MM.1S (cell line): ENCODE results near the gene CDS2.

Experiments used
- DNase-seq: peaks from one replicate; pipeline ENCODE4 v3.0.0-alpha.2; 2015
- H2AFZ ChIP-seq: fragments of 300-600 bp; sonication (generic); 2 replicates; pipeline ENCODE4 v1.6.0; 2016; ENCODE audit warnings: antibody characterized with exemption, low read length
- H3F3A ChIP-seq: fragments of 300-600 bp; sonication (generic); 2 replicates; pipeline ENCODE4 v1.6.1; 2016; ENCODE audit warnings: mild to moderate bottlenecking, antibody characterized with exemption, low read length, moderate library complexity, mixed read lengths; ENCODE audit not compliant: insufficient read depth
- H3K27ac ChIP-seq: fragments of 300-600 bp; sonication (generic); 2 replicates; pipeline ENCODE4 v1.5.1; 2016; ENCODE audit warnings: mild to moderate bottlenecking, low read length
- H3K27me3 ChIP-seq: fragments of 300-600 bp; sonication (generic); replicated peaks from 2 replicates; pipeline ENCODE4 v1.6.0; 2016; ENCODE audit warnings: low read length; ENCODE audit not compliant: insufficient read depth
- H3K36me3 ChIP-seq: fragments of 300-600 bp; sonication (generic); replicated peaks from 2 replicates; pipeline ENCODE4 v1.6.1; 2016; ENCODE audit warnings: mild to moderate bottlenecking, low read length, mixed read lengths; ENCODE audit not compliant: insufficient read depth
- H3K4me1 ChIP-seq: fragments of 300-600 bp; sonication (generic); 2 replicates; pipeline ENCODE4 v1.6.1; 2016; ENCODE audit warnings: low read length, mixed read lengths
- H3K4me2 ChIP-seq: fragments of 300-600 bp; sonication (generic); 2 replicates; pipeline ENCODE4 v1.6.0; 2016; ENCODE audit warnings: low read depth, low read length
- H3K4me3 ChIP-seq: fragments of 300-600 bp; sonication (generic); 2 replicates; pipeline ENCODE4 v1.5.1; 2016; ENCODE audit warnings: low read length, mixed read lengths
- H3K79me2 ChIP-seq: fragments of 300-600 bp; sonication (generic); 2 replicates; pipeline ENCODE4 v1.6.1; 2016; ENCODE audit warnings: mixed run types, low read length, mixed read lengths
- H3K9ac ChIP-seq: fragments of 300-600 bp; sonication (generic); 2 replicates; pipeline ENCODE4 v1.6.1; 2016; ENCODE audit warnings: low read length, mixed read lengths
- H3K9me2 ChIP-seq: fragments of 300-600 bp; sonication (generic); replicated peaks from 2 replicates; pipeline ENCODE4 v1.6.1; 2016; ENCODE audit warnings: mild to moderate bottlenecking, low read length, mixed read lengths; ENCODE audit not compliant: insufficient read depth
- H3K9me3 ChIP-seq: fragments of 300-600 bp; sonication (generic); replicated peaks from 2 replicates; pipeline ENCODE4 v1.6.1; 2016; ENCODE audit warnings: mild to moderate bottlenecking, low read length, mixed read lengths; ENCODE audit not compliant: insufficient read depth
- H4K20me1 ChIP-seq: fragments of 300-600 bp; sonication (generic); 2 replicates; pipeline ENCODE4 v1.6.1; 2016; ENCODE audit warnings: mild to moderate bottlenecking, low read length, moderate library complexity, mixed read lengths; ENCODE audit not compliant: insufficient read depth
- CTCF ChIP-seq: fragments of 300-600 bp; sonication (generic); IDR thresholded peaks from 2 replicates; pipeline ENCODE4 v1.5.1; 2016; ENCODE audit warnings: antibody characterized with exemption, low read length, mixed read lengths
- EZH2 ChIP-seq: fragments of 300-600 bp; sonication (generic); optimal IDR thresholded peaks from 2 replicates; pipeline ENCODE3; 2017; ENCODE audit warnings: low read depth, mild to moderate bottlenecking, antibody characterized with exemption, low read length, mixed read lengths
- EZH2phosphoT487 ChIP-seq: fragments of 300-600 bp; sonication (generic); IDR thresholded peaks from 2 replicates; pipeline ENCODE4 v1.6.1; 2018; ENCODE audit warnings: antibody characterized with exemption, low read length

CDS2 gene

GRCh38 chr20:5172167-5172601 is 45.4 kb downstream of the CDS2 start:
- no peak for TF ChIP-seq CTCF
- no peak for TF ChIP-seq EZH2
- TF ChIP-seq EZH2phosphoT487, result no peak
- no peak overlapping the region for H2AFZ ChIP-seq
- H3K27me3 ChIP-seq, result no peaks in the 10 kb centered on the region
- no peaks in the 10 kb centered on the region for H4K20me1 ChIP-seq
- H3F3A ChIP-seq, result no peaks in the 10 kb centered on the region
- H3K27ac ChIP-seq, result no peak overlapping the region
- H3K9me2 ChIP-seq, result no peaks in the 10 kb centered on the region
- DNase-seq, result no peak
- no peaks in the 10 kb centered on the region for H3K36me3 ChIP-seq
- no peak overlapping the region for H3K9ac ChIP-seq
- peaks cover 22% of the 10 kb centered on the region; the same call in 1 of the 2 replicates for H3K79me2 ChIP-seq
- H3K4me2 ChIP-seq, result no peak overlapping the region
- H3K4me1 ChIP-seq, result no peaks in the 10 kb centered on the region
- H3K4me3 ChIP-seq, result no peak overlapping the region
- no peaks in the 10 kb centered on the region for H3K9me3 ChIP-seq

GRCh38 chr20:5172903-5173463 is 46.2 kb downstream of the CDS2 start:
- no peaks in the 10 kb centered on the region for H3K36me3 ChIP-seq
- no peaks in the 10 kb centered on the region for H4K20me1 ChIP-seq
- H2AFZ ChIP-seq, result no peak overlapping the region
- H3K27ac ChIP-seq, result no peak overlapping the region
- no peaks in the 10 kb centered on the region for H3K9me2 ChIP-seq
- H3K27me3 ChIP-seq, result no peaks in the 10 kb centered on the region
- no peaks in the 10 kb centered on the region for H3K9me3 ChIP-seq
- no peak overlapping the region for H3K4me2 ChIP-seq
- peaks cover 21% of the 10 kb centered on the region; the same call in 1 of the 2 replicates for H3K79me2 ChIP-seq
- no peaks in the 10 kb centered on the region for H3K4me1 ChIP-seq
- no peaks in the 10 kb centered on the region for H3F3A ChIP-seq
- no peak overlapping the region for H3K4me3 ChIP-seq
- DNase-seq, result no peak
- H3K9ac ChIP-seq, result no peak overlapping the region
- no peak for TF ChIP-seq EZH2
- TF ChIP-seq CTCF, result no peak
- TF ChIP-seq EZH2phosphoT487, result no peak

GRCh38 chr20:5173751-5174150 is 46.9 kb downstream of the CDS2 start:
- Histone ChIP-seq H3K27ac (no peak overlapping the region), H2AFZ (no peak overlapping the region), H3K36me3 (no peaks in the 10 kb centered on the region), H3K4me2 (no peak overlapping the region), H3K27me3 (no peaks in the 10 kb centered on the region), H3K9ac (no peak overlapping the region), H3K4me3 (no peak overlapping the region), H3K9me3 (no peaks in the 10 kb centered on the region), H4K20me1 (no peaks in the 10 kb centered on the region), H3K79me2 (peaks cover 21% of the 10 kb centered on the region; the same call in 1 of the 2 replicates), H3K9me2 (no peaks in the 10 kb centered on the region), H3K4me1 (no peaks in the 10 kb centered on the region), H3F3A (no peaks in the 10 kb centered on the region)
- DNase-seq, result no peak
- TF ChIP-seq EZH2phosphoT487 (no peak), CTCF (no peak), EZH2 (no peak)
